Breast epithelium (tissue), 4 donors: Measurements from ENCODE around the gene AGBL5. TPM values are rescaled to one million over a fixed set of nuclear protein-coding genes. Genes with fewer than 3 reads are reported as not detected.
A peak's percentile ranks its signal among the peaks of the same experiment; 100 is the strongest.

ENCODE experiments used
- DNase-seq, 2 donors: peaks; one replicate each; pipeline ENCODE4 v3.0.0-alpha.2; 2019; ENCODE audit warnings: low spot score in 2 of 2
- H3K27ac ChIP-seq, 2 donors: fragments of 200-600 bp; sonication (generic) in 1 of 2; one replicate each; pipeline ENCODE4 v1.5.1; 2016 to 2019; ENCODE audit warnings: mild to moderate bottlenecking in 1 of 2
- H3K27me3 ChIP-seq, 2 donors: fragments of 200-600 bp; sonication (generic) in 1 of 2; one replicate each; pipeline versions ENCODE4 v1.5.1 to v1.6.0; 2017 to 2019; ENCODE audit warnings: control low read depth in 1 of 2, mild to moderate bottlenecking in 1 of 2
- H3K36me3 ChIP-seq: fragments of 200-600 bp; one replicate; pipeline ENCODE4 v1.5.1; 2019
- H3K4me1 ChIP-seq, 2 donors: fragments of 200-600 bp; sonication (generic); one replicate each; pipeline ENCODE4 v1.5.1; 2016 to 2019; ENCODE audit warnings: control low read depth in 1 of 2
- H3K4me3 ChIP-seq, 3 donors: fragments of 200-600 bp; sonication (generic); 1 replicate in 2 of 3; 2 replicates in 1 of 3; pipeline ENCODE4 v1.5.1; 2016 to 2019; ENCODE audit warnings: mild to moderate bottlenecking in 3 of 3, moderate library complexity in 2 of 3
- H3K9me3 ChIP-seq, 2 donors: fragments of 200-600 bp; sonication (generic) in 1 of 2; one replicate each; pipeline ENCODE4 v1.5.1; 2016 to 2019; ENCODE audit warnings: control low read depth in 1 of 2
- CTCF ChIP-seq, 3 donors: fragments of 450-650 bp; IDR thresholded peaks; one replicate each; pipeline ENCODE4 v1.5.1; 2016 to 2017; ENCODE audit warnings: antibody characterized with exemption in 3 of 3, mild to moderate bottlenecking in 3 of 3, moderate library complexity in 3 of 3
- POLR2A ChIP-seq: fragments of 450-650 bp; IDR thresholded peaks from one replicate; pipeline ENCODE4 v1.6.1; 2016; ENCODE audit warnings: antibody characterized with exemption, mild to moderate bottlenecking, moderate library complexity
- POLR2AphosphoS5 ChIP-seq, 3 donors: sonication (generic); formaldehyde crosslinking; IDR thresholded peaks; one replicate each; pipeline ENCODE4 v1.6.1; 2017; ENCODE audit warnings: antibody characterized with exemption in 3 of 3
- intact Hi-C: fragments of 100-400 bp; cut with DNase I; formaldehyde crosslinking; loops from one replicate; pipeline ENCODE4 v1.15.1; 2023; ENCODE audit warnings: low total_unique reads
- total RNA-seq, 3 donors: library from RNA; depleted of rRNA; stranded (reverse); fragments of >200 nt; gene quantifications; one replicate each; pipeline ENCODE4 v1.1.0, GENCODE V29; 2016

The AGBL5 gene
- total RNA-seq, 3 donors from 2014 or later, result 12.5 to 21.5 (median 16.1) TPM

- TF ChIP-seq POLR2AphosphoS5 (IDR thresholded peaks at IDR 0.05), result no peak
- no peak for TF ChIP-seq POLR2A
- TF ChIP-seq CTCF (IDR thresholded peaks at IDR 0.05), result no peak
- intact Hi-C loops, result no loop called here
- peaks cover 0 to 5% of the 10 kb centered on the region in 2 donors for H3K4me1 ChIP-seq
- no peak for DNase-seq
- H3K9me3 ChIP-seq, result no peaks in the 10 kb centered on the region
- H3K27ac ChIP-seq, result no peak overlapping the region
- H3K4me3 ChIP-seq, result no peak overlapping the region
- H3K27me3 ChIP-seq, result no peaks in the 10 kb centered on the region
- no peaks in the 10 kb centered on the region for H3K36me3 ChIP-seq
These were observed 22.4 kb upstream of the AGBL5 start for GRCh38 chr2:27029051-27029450.

GRCh38 chr2:27032495-27033252 is 18.8 kb upstream of the AGBL5 start, which contains the start of gene TMEM214:
TMEM214 (plus strand) TSS chr2:27032965; CDS start chr2:27033016, 51 bp downstream.
- peak within 1 kb of the TSS; percentile 91 to 94 for H3K27ac ChIP-seq
- no peaks in the 10 kb centered on the region for H3K9me3 ChIP-seq
- H3K36me3 ChIP-seq, result peaks cover 8% of the 10 kb centered on the region
- H3K4me1 ChIP-seq, result peaks cover 0 to 11% of the 10 kb centered on the region in 2 donors
- intact Hi-C loops, result no loop called here
- H3K4me3 ChIP-seq, result peak within 1 kb of the TSS; percentile 92 to 97 (median 97)
- peak; percentile 76 to 82 for DNase-seq
- TF ChIP-seq CTCF (IDR thresholded peaks at IDR 0.05), result peak in 1 of 3 donors; percentile 13
- TF ChIP-seq POLR2A, result no peak
- peak; percentile 43 to 80 (median 61) for TF ChIP-seq POLR2AphosphoS5 (IDR thresholded peaks at IDR 0.05)
- H3K27me3 ChIP-seq, result no peaks in the 10 kb centered on the region

GRCh38 chr2:27033253-27033852 is 18.1 kb upstream of the AGBL5 start:
- no peak for DNase-seq
- TF ChIP-seq CTCF (IDR thresholded peaks at IDR 0.05) (no peak), POLR2AphosphoS5 (IDR thresholded peaks at IDR 0.05) (no peak), POLR2A (no peak)

GRCh38 chr2:27038012-27038411 is 13.5 kb upstream of the AGBL5 start:
- intact Hi-C loops, result no loop called here
- H3K27ac ChIP-seq, result no peak overlapping the region
- H3K4me3 ChIP-seq, result no peak overlapping the region
- DNase-seq, result no peak
- peaks cover 24% of the 10 kb centered on the region for H3K36me3 ChIP-seq
- no peaks in the 10 kb centered on the region for H3K27me3 ChIP-seq
- TF ChIP-seq CTCF (IDR thresholded peaks at IDR 0.05), result no peak
- no peak for TF ChIP-seq POLR2AphosphoS5 (IDR thresholded peaks at IDR 0.05)
- TF ChIP-seq POLR2A, result no peak
- peaks cover 0 to 11% of the 10 kb centered on the region in 2 donors for H3K4me1 ChIP-seq
- H3K9me3 ChIP-seq, result no peaks in the 10 kb centered on the region

More at GRCh38 chr2:27033253-27033852, 18.1 kb upstream of the AGBL5 start:
- Histone ChIP-seq H3K36me3 (peaks cover 14% of the 10 kb centered on the region), H3K27me3 (no peaks in the 10 kb centered on the region), H3K4me1 (peaks cover 0 to 11% of the 10 kb centered on the region in 2 donors), H3K4me3 (peak overlapping the region; percentile 92 to 97 (median 97)), H3K9me3 (no peaks in the 10 kb centered on the region), H3K27ac (peak overlapping the region; percentile 91 to 94)
- intact Hi-C loops, result no loop called here
